Measurements from ENCODE around the gene PITPNM1.
"Not testable (repeated sequence)": the region's sequence is repeated elsewhere in the genome, so short reads cannot be mapped to it uniquely, and the experiment has no call there.

The PITPNM1 gene

DNA sequence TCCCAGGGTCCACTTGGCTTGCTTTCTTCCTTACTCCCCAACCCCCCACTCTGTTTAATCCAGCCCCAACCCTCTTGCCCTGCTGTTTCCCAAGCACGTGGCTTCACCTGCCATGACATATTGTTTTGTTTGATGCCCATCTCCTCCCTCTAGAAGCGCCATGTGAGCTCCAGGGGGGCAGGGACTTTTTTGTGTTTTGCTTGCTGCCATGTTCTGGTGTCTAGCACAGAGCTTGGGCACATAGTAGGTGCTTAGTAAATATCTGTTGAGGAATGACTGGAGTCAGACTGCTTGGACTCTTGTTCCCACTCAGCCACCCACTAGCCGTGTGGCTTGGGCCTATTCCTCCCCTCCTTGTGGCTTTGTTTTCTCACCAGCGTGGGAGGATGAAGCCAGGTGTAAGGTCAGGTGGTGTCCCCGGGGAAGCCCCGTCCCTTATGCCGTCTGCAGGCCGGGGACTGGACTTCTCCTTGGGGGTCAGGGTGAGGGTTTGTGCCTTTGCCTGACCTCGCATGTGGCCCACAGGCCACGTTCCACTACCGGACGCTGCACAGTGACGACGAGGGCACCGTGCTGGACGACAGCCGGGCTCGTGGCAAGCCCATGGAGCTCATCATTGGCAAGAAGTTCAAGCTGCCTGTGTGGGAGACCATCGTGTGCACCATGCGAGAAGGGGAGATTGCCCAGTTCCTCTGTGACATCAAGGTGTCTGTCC lies 18.5 kb downstream of the PITPNM1 start:
- DNase-seq = no peak

DNA sequence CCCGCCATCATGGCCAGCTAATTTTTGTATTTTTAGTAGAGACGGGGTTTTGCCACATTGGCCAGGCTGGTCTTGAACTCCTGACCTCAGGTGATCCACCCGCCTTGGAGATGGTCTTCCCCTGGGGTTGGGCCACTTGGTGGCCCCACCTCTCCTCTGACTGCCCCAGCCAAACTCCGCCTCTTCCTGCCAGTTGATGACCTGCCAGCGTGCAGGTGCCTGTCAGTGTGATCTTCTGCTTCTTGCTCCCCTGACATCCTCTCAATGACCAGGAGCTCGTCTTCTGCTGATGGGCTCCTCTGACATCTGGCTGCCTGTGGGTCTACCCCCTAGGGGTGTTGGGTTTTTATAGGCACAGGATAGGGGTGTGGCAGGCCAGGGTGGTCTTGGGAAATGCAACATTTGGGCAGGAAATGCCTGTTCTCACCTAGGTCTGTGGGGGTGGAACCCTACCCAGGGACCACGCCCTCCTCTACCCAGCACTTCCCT lies 19.2 kb downstream of the PITPNM1 start:
- DNase-seq = not testable (repeated sequence)

DNA sequence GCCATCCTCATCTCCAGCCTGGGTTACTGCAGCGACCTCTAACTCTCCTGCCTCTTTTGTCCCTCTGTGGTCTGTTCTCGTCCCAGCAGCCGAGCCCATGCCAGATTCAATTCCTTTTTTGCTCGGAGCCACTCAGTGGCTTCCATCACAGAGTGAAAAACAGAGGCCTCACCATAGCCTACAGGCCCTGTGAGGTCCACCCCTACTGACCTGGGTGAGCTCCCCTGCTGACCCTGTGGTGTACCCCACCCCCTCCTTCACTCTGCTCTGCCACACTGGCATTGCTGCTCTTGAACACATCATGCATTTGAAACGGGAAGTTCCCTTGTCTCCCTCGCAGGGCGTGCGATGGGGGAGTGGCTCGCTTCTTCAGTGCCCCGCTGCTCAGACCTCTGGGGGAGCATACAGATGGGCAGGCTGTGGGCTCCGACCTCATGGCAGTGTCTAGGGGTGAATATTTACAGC lies 20.3 kb downstream of the PITPNM1 start:
- DNase-seq = peak; percentile 55 to 63

DNA sequence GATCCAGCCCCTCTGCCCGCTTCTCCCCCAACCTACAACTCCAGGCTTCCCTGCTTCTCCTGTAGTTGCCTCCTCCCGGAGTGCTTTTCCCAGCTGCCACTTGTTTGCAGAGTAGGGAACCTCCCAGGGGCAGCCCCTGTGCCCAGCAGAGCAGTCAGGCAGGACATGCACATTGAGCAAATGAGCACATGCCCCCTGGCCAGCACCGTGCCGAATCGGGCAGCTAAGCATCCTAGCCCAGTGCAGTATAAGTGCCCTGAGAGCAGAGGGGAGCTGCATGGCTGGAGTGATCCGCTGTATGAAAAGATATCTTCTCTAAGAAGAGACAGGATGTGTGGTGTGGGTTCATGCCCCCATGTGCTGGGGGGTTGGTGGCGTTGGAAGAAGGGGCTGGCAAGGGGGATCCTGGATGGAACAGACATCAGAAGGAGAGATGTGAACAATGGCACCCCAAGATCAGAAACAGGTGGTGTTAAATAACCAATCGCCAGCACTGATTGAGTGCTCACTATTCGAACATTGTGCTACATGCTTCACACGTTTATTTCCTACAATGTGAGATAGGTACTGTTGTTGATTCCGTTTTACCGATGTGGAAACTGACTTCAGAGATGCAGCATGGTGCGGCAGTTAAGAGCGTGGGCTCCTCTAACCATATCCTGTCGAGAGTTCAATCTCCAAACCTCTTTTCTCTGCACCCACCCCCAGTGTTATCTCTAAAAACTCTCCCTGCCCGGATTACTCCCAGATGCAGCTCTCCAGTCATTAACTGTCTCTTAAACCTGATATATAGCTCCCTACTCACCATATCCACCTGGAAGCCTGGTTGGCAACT lies 21.1 kb downstream of the PITPNM1 start:
- no peak for DNase-seq

DNA sequence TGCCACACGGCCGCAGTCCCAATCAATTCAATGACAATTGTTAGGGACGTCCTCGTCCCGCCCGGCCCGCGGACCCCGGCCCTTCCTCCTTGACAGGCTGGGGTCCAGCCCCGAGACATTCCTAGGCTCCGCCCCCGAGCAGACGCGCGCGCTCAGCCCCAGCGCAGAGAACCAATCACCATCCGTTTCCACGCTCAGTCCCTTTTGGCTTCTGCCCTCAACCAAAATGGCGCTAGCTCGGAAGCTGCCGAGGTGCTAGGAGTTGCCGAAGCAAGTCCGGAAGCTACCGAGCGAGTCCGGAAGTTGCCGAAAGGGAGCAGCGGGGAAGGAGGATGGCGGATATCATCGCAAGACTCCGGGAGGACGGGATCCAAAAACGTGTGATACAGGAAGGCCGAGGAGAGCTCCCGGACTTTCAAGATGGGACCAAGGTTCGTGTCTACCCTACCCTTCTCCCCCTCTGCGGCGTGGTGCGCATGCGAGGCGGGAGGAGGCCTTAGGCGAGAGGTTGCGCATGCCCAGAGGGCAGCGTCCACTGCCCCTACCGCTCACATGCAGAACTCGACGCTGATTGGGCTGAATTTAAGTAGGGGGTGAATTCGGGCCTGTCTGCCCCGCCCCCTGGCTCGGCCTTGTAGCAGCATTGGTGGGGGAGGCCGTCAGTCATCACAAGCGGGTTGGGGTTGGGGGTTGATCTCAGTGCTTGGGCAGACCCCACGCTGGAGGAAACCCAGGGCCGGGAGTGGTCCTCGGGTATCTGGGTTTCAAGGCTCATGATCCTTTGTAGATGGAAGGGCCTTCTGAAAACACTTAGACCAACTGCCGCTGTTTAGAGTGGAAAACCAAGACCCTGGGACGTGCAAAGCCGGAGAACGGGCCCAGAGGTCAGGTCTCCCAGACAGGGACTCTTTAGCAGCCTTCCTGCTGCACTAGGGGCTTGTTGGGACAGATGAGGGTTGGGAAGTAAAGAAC lies 22.1 kb downstream of the PITPNM1 start, which contains the start of gene AIP:
Gene AIP, plus strand, starts transcription at position 200 of the 972 bp plus-strand sequence. Its CDS starts 133 bp downstream, at position 333.
- DNase-seq = peak; percentile 98 to 99

DNA sequence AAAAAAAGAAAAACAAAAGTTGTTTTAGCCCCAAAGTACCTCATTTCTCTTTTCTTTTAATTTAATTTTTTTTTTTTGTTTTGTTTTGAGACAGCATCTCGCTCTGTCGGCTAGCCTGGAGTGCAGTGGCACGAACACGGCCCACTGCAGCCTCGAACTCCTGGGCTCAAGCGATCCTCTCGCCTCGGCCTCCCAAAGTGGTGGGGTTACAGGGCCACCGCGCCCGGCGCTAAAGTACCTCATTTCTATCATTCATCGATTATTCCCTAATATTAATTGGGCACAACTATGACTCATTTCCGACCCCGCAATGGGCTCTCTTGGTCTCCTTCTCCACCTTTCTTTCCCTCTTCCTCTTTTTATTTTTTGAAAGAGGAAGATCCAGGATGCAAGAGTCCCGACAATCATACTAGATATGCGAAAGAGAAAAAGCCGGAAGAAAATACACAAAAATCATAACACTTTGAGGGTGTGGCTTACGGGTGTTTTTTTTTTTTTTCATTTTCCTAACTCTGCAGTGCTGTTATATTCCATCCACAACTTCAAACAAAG lies 22.8 kb downstream of the PITPNM1 start:
- DNase-seq = peak; percentile 54 to 74

DNA sequence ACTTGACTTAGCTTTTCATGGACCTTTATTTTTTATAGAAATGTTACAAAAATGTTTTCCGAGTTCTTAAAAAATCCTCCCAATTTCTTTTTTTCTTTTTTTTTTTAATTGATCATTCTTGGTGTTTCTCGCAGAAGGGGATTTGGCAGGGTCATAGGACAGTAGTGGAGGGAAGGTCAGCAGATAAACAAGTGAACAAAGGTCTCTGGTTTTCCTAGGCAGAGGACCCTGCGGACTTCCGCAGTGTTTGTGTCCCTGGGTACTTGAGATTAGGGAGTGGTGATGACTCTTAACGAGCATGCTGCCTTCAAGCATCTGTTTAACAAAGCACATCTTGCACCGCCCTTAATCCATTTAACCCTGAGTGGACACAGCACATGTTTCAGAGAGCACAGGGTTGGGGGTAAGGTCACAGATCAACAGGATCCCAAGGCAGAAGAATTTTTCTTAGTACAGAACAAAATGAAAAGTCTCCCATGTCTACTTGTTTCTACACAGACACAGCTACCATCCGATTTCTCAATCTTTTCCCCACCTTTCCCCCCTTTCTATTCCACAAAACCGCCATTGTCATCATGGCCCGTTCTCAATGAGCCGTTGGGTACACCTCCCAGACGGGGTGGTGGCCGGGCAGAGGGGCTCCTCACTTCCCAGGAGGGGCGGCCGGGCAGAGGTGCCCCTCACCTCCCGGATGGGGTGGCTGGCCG lies 27.7 kb downstream of the PITPNM1 start:
- not testable (repeated sequence) for DNase-seq

DNA sequence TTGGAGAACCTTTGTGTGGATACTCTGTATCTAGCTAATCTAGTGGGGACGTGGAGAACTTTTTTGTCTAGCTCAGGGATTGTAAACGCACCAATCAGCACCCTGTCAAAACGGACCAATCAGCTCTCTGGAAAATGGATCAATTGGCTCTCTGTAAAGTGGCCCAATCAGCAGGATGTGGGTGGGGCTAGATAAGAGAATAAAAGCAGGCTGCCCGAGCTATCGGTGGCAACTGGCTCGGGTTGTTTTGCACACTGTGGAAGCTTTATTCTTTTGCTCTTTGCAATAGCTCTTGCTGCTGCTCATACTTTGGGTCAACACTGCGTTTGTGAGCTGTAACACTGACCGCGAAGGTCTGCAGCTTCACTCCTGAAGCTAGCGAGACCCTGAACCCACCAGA lies 28.5 kb downstream of the PITPNM1 start:
- DNase-seq = not testable (repeated sequence)

DNA sequence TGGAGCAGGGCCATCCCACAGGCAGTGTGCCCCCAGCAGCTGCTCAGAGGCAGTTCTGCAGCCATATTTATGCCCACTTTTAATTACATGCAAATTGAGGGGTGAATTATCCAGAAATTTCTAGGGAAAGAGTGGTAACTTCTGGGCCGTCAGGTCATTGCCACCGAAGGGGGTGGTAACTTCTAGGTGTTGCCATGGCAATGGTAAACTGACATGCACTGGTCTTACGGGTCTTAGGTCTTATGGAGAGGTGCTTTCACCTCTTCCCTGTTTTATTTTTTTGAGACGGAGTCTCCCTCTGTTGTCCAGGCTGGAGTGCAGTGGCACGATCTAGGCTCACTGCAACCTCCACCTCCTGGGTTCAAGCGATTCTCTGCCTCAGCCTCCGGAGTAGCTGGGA lies 32.3 kb downstream of the PITPNM1 start:
- DNase-seq = no peak

DNA sequence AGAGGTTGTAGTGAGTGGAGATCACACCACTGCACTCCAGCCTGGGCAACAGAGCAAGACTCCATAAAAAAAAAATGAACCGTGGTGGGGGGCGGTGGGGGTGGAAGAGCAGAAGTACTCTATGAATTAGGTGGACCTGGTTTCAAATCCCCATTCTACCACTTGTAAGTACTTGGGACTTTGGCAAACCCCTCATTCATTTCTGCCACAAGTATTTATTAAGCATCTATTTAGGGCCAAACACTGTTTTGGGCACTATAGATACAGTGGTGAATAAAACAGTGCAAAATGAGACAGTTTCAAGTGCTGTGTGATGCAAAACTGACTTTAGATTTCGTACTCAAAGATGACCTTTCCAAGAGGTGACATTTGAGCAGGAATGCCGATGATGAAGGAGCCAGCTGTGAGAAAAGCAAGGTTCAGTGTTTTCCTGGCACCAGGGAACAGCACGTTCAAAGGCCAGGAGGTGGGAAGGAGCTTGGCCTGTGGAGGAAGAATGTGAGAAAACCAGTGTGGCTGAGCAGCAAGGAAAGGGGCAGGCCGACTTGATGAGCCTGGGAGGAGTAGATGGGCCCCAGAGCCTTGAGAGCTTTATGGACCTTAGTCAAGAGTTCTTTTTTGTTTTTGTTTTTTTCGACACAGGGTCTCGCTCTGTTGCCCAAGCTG lies 34.7 kb downstream of the PITPNM1 start:
- no peak for DNase-seq

DNA sequence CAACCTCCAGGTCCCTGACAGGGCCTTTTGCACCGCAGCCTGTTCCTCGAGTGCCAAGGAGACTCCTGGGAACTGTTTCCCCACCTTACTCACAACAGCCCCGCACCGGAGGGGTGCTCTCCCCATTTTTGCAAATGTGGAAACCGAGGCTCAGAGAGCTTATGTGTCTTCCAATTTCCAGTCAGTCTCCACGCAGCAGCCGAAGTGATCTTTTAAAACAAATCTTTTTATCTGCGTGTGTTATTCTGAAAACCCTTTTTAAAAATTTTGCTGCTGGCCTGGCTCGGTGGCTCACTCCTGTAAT lies 35.7 kb downstream of the PITPNM1 start:
- DNase-seq = no peak

DNA sequence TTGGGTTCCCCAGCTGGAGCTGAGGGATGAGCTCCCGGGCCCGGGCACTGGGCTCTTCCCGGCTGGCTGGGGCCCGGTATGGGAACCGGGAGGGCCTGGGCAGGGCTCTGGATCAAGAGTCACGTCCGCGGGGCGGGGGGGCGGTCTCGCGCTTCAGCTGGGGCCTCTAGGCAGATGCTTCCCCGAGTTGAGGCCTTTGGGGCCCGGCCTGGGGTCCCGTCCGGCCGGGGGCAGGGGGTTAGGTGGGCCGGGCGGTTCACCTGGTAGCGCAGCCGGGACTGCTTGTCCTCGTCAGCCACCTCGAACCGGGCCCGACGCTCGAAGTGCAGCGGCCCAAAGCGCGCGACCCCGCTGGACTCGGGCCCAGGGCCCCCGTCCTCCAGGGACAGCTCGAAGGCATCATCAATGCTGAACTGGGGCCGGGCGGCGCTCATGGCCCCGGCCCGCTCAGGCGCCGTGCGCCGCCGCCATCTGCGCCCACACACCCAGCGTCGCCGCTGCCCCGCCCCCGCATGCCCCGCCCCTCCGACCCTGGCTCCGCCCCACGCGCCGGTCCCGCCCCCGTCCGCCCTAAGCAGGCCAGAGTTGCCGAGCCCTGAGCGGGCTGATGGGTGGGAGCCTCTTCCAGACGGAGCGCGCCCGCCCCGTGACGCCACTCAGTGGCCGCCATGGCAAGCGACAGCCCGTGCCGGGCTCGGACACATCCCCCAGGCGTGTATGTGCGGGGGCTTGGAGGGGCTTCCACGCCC lies 36.2 kb downstream of the PITPNM1 start, which contains the start of gene TMEM134:
Gene TMEM134, minus strand, starts transcription at position 493 of the 749 bp plus-strand sequence. Its CDS starts 59 bp downstream, at position 434.
- DNase-seq = peak; percentile 85 to 92

DNA sequence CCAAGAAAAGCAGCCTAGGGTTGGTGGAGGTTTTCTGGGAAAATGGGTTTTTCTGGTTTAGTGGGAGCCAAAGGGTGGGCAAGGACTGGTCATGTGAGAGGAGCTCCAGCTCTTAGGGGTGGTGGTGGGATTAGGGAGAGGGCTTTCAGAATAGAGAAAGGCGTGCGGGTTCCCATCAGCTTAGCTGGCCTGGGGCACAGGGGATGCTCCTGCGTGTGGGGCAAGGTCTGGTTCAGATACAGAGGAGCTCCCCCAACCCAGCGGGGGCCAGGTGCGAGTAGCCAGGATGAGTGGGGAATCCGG lies 36.8 kb downstream of the PITPNM1 start:
- no peak for DNase-seq

DNA sequence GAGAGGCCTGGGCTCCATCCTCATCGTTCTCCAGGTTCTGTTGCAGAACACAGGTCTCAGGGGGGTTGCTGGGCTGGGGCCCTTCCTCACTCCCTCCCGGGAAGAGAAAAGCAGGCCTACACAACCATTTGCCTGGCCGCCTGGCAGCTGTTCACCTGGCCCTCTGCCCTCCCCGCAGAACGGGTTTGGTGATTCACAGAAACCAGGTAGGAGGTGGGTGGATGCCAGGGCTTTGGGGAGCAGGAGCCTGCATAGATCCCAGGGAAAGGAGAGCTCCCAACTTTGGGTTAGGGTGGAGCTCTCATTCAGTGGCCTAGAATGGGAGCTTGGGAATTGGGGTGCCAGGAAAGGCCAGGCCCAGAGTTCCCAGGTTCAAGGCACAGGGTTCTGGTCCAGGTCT lies 37.1 kb downstream of the PITPNM1 start:
- DNase-seq = no peak

DNA sequence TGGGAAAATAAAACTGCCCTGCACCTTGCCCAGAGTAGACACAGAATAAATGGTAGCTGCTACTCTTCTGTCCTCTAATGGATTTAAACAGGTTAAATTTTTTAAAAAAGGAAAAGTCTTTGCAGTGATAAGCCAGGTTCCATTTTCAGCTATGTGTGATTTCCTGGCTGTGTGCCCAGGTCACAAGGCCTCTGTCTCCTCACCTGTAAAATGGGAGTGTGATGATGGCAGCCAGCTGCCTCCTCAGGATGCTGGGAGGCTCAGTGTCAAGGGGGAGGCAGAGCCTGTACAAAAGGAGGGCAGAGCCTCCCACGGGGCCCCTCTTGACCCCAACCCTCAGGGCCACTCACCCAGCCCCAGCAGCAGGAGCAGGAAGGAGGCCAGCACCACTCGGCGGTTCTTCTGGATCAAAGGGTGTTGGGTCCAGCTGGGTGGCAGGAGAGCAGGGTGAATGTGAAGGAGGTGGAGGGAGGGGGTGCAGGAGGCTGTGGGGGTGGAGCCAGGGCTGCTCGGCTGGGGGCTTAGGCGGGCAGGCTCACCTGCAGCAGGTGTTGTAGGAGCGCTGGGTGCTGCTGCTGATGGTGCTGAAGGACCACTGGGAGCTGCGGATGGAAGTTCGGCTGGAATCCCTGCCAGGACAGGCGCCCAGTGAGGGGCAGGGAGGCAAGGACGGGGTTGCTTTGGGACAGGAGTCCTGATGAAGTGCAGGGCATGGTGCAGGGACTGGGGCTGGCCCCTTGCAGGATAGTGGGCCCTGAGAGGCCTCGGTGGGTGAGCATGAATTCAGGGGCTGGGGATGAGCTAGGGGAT lies 38.0 kb downstream of the PITPNM1 start:
- DNase-seq = no peak

DNA sequence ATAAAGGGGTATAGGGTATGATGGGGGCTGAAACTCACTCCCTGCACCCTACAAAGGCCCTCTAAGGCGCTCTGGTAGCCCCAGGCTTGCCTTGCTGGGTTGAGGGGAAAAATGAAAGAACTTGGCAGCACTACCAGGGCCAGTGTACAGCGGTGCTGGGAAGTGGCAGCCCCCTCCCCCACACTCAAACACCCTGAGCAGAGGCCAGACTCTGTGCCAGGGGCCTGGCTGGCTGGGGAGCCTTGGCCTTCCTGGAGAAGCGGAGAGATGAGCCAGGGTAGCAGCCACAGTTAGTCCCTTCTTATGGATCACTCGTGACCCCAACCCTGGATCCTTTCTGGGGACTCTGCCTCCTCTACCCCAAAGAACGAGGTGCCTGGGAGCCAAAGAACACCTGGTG lies 38.8 kb downstream of the PITPNM1 start:
- DNase-seq = no peak

DNA sequence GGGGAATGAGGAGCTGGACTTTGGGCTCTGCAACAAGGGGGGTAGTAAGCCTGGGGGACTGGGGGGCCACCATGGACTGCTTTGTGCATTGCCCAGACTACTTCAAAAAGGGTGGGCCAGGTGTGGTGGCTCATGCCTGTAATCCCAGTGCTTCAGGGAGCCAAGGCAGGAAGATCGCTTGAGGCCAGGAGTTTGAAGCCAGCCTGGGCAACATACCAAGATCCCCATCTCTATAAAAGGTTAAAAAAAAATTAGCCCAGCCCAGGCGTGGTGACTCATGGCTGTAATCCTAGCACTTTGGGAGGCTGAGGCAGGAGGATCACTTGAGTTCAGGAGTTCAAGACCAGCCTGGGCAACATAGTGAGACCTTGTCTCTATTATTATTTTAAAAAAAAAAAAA lies 39.6 kb downstream of the PITPNM1 start:
- not testable (repeated sequence) for DNase-seq

DNA sequence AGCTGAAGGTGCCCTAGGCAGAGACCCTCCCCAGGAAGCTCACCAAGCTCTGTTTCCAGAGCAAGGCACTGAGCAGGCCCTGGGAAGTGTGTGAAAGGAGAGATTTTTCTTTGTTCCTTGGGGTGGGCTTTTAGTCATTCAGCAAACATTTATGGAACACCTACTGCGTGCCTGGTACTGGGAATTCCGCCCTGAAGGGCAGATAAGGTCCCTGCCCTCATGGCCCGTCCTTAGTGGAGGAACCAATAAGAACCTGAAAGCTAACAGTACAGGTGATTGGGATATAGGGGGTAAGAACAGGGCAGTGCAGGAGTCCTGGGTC lies 40.0 kb downstream of the PITPNM1 start:
- DNase-seq = no peak

DNA sequence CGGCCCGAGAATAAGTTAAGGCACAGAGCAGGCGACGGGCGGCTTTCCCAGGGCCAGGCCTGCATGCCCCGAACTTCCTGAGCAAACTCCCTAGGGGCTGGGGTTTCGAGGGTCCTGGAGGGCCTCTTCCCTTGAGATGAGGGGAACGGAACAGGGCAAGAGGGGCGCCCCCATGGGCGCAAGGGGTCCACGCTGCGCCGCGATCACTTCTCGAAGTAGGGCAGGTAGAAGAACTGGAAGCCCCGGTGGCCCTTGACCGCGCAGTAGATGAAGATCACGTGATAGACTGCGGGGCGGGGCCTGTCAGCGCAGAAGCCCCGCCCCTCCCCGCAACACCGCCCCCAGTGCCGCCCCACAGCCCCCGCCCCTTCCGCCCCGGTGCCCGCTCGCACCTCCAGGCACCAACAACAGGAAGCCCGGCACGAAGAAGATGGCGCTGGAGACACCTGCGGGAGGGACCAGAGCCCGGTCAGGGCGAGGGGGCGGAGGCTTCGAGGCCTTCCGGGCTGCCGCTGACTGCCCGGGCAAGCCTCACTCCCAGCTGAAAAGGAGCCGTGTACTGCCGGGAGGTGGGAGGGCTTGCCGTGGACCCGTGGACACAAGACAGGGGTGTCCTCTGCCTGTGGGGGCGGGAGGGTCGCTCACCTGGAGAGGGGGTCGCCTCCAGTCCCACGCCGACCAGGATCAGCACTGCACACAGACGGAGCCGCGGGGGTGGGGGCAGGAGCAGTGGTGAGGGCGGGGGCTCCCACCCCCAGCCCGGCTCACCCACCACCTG lies 40.6 kb downstream of the PITPNM1 start:
- DNase-seq = peak; percentile 70 to 81

Data from inflammatory macrophage treated with lipopolysaccharide for 1 hour (primary cell).